Coronary artery (tissue), 2 donors: ENCODE data around the gene BCAM.

Experiments
- DNase-seq: peaks from one replicate; pipeline ENCODE4 v3.0.0-alpha.2; 2017; ENCODE audit warnings: low spot score
- H3K27ac ChIP-seq, 2 donors: fragments of 200-600 bp; sonication (generic); one replicate each; pipeline ENCODE4 v1.5.1; 2016 to 2019
- H3K4me3 ChIP-seq: fragments of 200-600 bp; sonication (generic); 2 replicates; pipeline ENCODE4 v1.5.1; 2016; ENCODE audit warnings: mild to moderate bottlenecking, moderate library complexity
- CTCF ChIP-seq: fragments of 200-600 bp; sonication (generic); IDR thresholded peaks from one replicate; pipeline ENCODE4 v1.5.1; 2019; ENCODE audit warnings: antibody characterized with exemption

The BCAM gene

GRCh38 chr19:44847144-44848035, 38.5 kb downstream of the BCAM start:
- Histone ChIP-seq H3K4me3 (peak overlapping the region; percentile 92), H3K27ac (peak overlapping the region; percentile 95 to 96)
- peak; percentile 87 for DNase-seq
- TF ChIP-seq CTCF, result no peak

- peak; percentile 85 for DNase-seq
- TF ChIP-seq CTCF, result no peak
- H3K27ac ChIP-seq, result peak overlapping the region; percentile 95 to 96
- H3K4me3 ChIP-seq, result peak overlapping the region; percentile 92
Observed at GRCh38 chr19:44848036-44848811, 39.3 kb downstream of the BCAM start.

GRCh38 chr19:44848812-44849447, 40.0 kb downstream of the BCAM start:
- DNase-seq, result no peak
- H3K27ac ChIP-seq, result peak overlapping the region; percentile 95 to 96
- peak overlapping the region; percentile 92 for H3K4me3 ChIP-seq
- no peak for TF ChIP-seq CTCF

GRCh38 chr19:44850641-44851109, 41.8 kb downstream of the BCAM start:
- no peak overlapping the region for H3K27ac ChIP-seq
- H3K4me3 ChIP-seq, result no peak overlapping the region
- TF ChIP-seq CTCF, result no peak
- no peak for DNase-seq

GRCh38 chr19:44851427-44851826, 42.5 kb downstream of the BCAM start:
- no peak for DNase-seq
- TF ChIP-seq CTCF, result no peak
- Histone ChIP-seq H3K27ac (no peak overlapping the region), H3K4me3 (no peak overlapping the region)

GRCh38 chr19:44855606-44856005, 46.7 kb downstream of the BCAM start:
- H3K4me3 ChIP-seq, result no peak overlapping the region
- peak overlapping the region in 1 of 2 donors; percentile 73 for H3K27ac ChIP-seq
- no peak for TF ChIP-seq CTCF
- DNase-seq, result no peak
